Activated T-cell treated with anti-CD3 and anti-CD28 coated beads, Interleukin-2, amount 50 U/mL, for 72 hours (primary cell): ENCODE results near the gene DAPK2. TPM values are rescaled to one million over a fixed set of nuclear protein-coding genes. Genes with fewer than 3 reads are reported as not detected.

Experiments used
- ATAC-seq, 2 donors: fragments of 150-1000 bp; cut with Tn5 transposase; replicated peaks in 1 of 2; 2 replicates each; pipeline ENCODE4 v1.10.0; 2021; ENCODE audit warnings: moderate library complexity in 2 of 2, mild to moderate bottlenecking in 1 of 2
- DNase-seq, 2 donors: peaks; one replicate each; pipeline ENCODE4 v3.0.0; 2021 to 2022; ENCODE audit warnings: mixed read lengths in 1 of 2
- H3K27ac Mint-ChIP-seq: one replicate; pipeline ENCODE4 v1.8.0; 2022; ENCODE audit warnings: mild to moderate bottlenecking, moderate library complexity, mixed read lengths
- H3K27me3 Mint-ChIP-seq: one replicate; pipeline ENCODE4 v1.8.0; 2022; ENCODE audit warnings: low read depth, mixed read lengths
- H3K36me3 Mint-ChIP-seq, 2 donors: one replicate each; pipeline ENCODE4 v1.8.0; 2022; ENCODE audit warnings: mixed read lengths in 2 of 2, mild to moderate bottlenecking in 1 of 2; ENCODE audit not compliant: insufficient read depth in 2 of 2
- H3K4me1 Mint-ChIP-seq: one replicate; pipeline ENCODE4 v1.8.0; 2022; ENCODE audit warnings: low read depth, mixed read lengths
- H3K4me3 Mint-ChIP-seq, 2 donors: one replicate each; pipeline ENCODE4 v1.8.0; 2022; ENCODE audit warnings: mild to moderate bottlenecking in 2 of 2, mixed read lengths in 2 of 2, moderate library complexity in 2 of 2
- H3K9me3 Mint-ChIP-seq, 2 donors: one replicate each; pipeline ENCODE4 v1.8.0; 2022; ENCODE audit warnings: mixed read lengths in 2 of 2
- total RNA-seq, 2 donors: library from RNA; stranded (reverse); gene quantifications; one replicate each; pipeline ENCODE4 v1.2.3, GENCODE V29; 2022

DAPK2 gene
- total RNA-seq, 2 donors from 2014 or later: 2.3 to 3.3 TPM

DNA sequence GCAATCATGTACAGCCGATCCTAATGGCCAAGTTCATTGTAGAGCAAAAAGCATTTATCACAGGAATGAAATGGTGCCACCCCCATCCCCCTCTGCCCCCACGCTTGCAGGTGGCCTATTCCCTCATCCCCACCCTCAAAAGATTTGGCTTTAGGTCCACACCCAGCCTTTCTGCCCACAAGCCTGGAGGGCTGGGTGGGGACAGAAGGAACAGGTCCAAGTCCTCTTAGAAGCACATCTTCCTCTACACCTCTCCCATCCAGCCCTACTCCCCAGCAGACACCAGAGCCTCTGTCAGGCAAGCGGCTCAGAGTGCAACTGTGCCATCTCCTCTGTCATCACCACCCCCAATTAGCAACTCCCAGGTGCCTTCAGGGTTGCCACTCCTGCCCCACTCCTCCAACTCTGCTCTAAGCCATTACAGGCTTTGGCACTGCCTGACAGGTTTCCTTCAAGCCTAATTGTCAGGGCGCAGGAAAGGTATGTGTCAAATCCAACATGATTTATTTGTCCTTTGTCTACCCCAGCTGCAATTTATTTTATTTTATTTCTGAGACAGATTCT is 49.4 kb downstream of the DAPK2 start:
- H3K27ac Mint-ChIP-seq: no peak overlapping the region
- ATAC-seq: no peak

DNA sequence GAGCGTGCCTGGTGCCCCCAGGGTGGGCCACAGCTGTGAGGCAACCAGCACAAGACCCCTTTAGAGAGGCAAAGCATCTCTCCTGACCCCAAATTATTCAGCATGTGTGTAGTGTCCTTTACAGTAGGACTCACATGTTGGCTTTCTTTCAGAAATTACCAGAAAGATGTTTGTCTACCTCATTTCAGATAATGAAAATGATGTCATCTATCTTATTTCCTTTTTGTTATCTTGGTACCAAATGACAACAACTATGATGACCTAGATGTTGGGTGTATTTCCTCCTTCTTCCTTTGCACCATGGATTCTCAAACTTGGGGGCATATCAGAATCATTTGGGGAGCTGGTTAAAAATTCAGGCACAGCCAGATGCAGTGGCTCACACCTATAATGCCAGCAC is 50.5 kb downstream of the DAPK2 start:
- no peaks in the 10 kb centered on the region for H3K9me3 Mint-ChIP-seq
- DNase-seq (no peak), ATAC-seq (no peak)
- H3K4me1 Mint-ChIP-seq: peaks cover 44% of the 10 kb centered on the region
- H3K27me3 Mint-ChIP-seq: peaks cover 8% of the 10 kb centered on the region
- H3K4me3 Mint-ChIP-seq: no peak overlapping the region
- H3K36me3 Mint-ChIP-seq: no peaks in the 10 kb centered on the region
- no peak overlapping the region for H3K27ac Mint-ChIP-seq

More for the DNA sequence above, 49.4 kb downstream of the DAPK2 start:
- Mint-ChIP-seq H3K27me3 (peaks cover 19% of the 10 kb centered on the region), H3K9me3 (no peaks in the 10 kb centered on the region), H3K4me1 (peaks cover 42% of the 10 kb centered on the region), H3K36me3 (no peaks in the 10 kb centered on the region), H3K4me3 (no peak overlapping the region)
- no peak for DNase-seq

DNA sequence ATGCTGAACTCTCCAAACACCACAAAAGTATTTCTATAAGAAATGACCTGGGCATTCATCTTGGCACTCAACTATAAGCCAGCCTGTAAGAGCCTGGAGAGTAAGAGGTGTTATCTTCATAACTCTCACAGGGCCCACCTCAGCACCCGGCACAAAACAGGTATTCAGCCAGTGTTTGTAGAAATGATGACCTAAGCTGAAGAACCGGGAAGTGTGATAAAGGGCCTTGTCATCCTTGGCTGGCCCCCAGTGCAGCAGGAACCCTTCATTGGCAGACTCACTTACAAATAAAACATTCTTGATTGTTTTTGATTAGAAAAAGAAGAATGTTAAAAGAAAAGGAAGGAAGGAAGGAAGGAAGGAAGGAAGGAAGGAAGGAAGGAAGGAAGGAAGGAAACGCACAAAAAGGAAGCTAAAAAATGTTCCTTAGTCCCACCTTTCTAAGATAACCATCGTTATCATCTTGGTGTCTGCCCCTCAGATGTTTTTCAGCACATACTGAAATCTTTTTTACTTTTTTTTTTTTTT is 52.1 kb downstream of the DAPK2 start:
- Mint-ChIP-seq H3K4me1 (peaks cover 38% of the 10 kb centered on the region), H3K27me3 (no peaks in the 10 kb centered on the region), H3K9me3 (no peaks in the 10 kb centered on the region), H3K4me3 (no peak overlapping the region), H3K36me3 (no peaks in the 10 kb centered on the region), H3K27ac (no peak overlapping the region)
- ATAC-seq: no peak
- no peak for DNase-seq

DNA sequence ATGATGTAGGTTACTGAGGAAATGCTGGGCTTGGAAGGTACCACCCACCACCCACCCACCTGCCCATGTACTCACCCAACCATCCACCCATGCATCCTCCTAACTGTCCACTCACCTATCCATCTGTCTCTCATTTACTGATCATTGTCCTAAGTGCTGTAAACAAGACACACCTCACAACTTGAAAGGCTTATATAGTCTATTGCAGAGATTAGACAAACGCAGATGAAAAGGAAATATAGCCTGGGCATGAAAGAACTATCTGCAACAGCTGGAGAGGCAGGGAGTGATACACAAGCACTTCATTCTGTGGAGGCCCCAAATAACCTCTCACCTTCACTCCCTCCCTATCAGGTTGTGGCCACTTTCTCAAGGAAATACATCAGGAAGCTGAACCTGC is 54.0 kb downstream of the DAPK2 start:
- no peaks in the 10 kb centered on the region for H3K9me3 Mint-ChIP-seq
- ATAC-seq (no peak), DNase-seq (no peak)
- peaks cover 23% of the 10 kb centered on the region for H3K4me1 Mint-ChIP-seq
- H3K27ac Mint-ChIP-seq: no peak overlapping the region
- H3K4me3 Mint-ChIP-seq: no peak overlapping the region
- H3K27me3 Mint-ChIP-seq: no peaks in the 10 kb centered on the region
- H3K36me3 Mint-ChIP-seq: no peaks in the 10 kb centered on the region

DNA sequence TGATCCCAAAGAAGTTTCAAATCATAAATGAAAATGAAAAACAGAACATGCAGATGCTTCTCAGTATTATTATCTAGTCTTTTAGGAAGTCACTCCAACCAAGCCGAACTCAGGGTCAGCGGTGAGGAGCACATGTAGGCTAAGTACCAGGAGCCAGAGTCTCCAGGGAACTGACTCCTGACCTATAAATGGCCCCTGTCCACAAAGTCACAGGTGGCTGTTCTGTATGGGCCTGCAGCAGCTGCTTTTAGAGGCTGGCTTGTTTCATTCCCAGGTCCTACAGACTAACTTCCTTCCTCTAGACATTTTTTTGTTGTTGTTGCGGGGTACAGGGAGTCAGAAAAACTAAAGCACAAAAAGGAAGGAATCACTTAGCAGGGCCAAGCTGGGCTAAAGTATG is 54.6 kb downstream of the DAPK2 start:
- no peak for DNase-seq
- Mint-ChIP-seq H3K4me3 (no peak overlapping the region), H3K9me3 (no peaks in the 10 kb centered on the region), H3K4me1 (peaks cover 29% of the 10 kb centered on the region), H3K36me3 (no peaks in the 10 kb centered on the region), H3K27me3 (no peaks in the 10 kb centered on the region), H3K27ac (peak overlapping the region; percentile 21)
- no peak for ATAC-seq

DNA sequence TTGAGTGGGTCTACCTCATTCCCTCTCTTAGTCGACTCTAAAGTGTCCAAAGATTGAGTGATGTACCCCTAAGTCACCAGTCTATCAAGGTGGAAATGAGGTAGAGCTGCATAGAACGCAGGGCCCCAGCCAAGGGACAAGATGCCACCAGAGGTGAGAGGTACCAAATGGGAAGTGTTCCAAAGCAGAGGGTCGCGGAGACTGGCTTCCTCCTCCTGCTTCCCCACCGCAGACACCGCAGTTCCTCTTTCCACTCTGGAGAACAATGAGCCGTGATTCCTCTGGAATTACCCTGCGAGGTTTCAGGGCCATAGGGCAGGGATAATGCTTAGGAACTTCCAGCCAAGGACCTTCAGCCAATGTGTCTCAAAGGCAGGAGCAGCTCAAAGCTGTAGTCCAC is 55.8 kb downstream of the DAPK2 start:
- H3K4me3 Mint-ChIP-seq: no peak overlapping the region
- no peaks in the 10 kb centered on the region for H3K27me3 Mint-ChIP-seq
- peaks cover 35% of the 10 kb centered on the region for H3K4me1 Mint-ChIP-seq
- ATAC-seq: no peak
- no peak overlapping the region for H3K27ac Mint-ChIP-seq
- H3K9me3 Mint-ChIP-seq: no peaks in the 10 kb centered on the region
- no peak for DNase-seq
- H3K36me3 Mint-ChIP-seq: no peaks in the 10 kb centered on the region

DNA sequence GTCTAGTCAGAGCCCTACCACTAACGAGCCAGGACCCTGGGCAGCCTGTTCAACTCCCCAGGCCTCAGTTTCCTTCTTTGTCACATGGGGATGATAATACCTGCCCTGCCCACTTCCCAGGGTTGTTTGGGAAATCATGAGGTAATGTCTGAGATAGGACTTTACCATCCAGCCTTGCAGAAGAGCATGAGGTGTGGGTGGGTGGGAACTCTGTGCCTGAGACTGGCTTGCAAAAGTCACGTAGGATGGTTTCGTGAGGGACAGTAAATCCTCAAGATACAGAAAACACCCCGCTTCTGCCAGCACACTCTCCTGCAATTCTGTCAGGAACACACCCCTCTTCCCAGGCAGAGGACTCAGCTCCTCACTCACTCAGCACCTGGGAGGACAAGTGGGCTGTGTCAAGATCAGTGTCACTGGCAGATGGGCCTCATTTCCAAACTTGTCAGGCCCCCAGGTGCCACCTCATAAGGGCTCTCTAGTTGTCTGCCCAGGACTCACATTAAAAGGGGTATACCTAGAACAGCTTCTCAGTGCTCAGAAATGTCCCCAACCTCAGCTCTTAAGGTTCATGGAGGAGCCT is 58.4 kb downstream of the DAPK2 start:
- no peak overlapping the region for H3K27ac Mint-ChIP-seq

DNA sequence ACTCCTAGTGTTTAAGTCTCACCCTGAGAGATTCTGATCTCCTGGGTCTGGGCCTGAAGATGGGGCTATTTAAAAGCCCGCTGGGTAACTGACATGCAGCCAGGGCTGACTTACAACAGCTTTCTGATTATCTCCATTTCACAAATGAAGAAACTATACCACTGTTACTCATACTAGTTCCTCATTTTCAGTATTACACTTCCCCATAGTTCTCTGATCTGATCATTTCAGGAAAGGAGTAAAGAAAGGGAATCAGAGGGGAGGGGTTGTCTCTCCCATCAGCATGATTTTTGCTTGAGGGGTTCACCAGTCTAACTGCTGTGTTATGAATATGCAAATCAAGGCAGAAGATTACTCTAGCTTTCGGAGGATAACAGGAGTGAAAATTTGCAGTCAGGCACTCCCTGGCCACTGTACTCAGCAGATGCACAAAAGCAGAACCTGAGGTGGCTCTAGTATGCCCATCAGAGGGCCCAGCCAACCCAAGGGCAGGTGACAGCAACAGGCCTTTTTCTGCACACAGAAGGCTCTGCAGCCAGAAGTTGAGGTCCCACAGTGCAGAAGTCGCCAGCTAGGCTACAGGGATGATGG is 59.4 kb downstream of the DAPK2 start:
- no peak overlapping the region for H3K27ac Mint-ChIP-seq
- ATAC-seq (peak; percentile 79 to 86), DNase-seq (peak in 1 of 2 donors; percentile 7)
- H3K36me3 Mint-ChIP-seq: no peaks in the 10 kb centered on the region
- peaks cover 25% of the 10 kb centered on the region for H3K4me1 Mint-ChIP-seq
- no peaks in the 10 kb centered on the region for H3K9me3 Mint-ChIP-seq
- H3K4me3 Mint-ChIP-seq: no peak overlapping the region
- no peaks in the 10 kb centered on the region for H3K27me3 Mint-ChIP-seq

More for the DNA sequence above, 58.4 kb downstream of the DAPK2 start:
- H3K4me1 Mint-ChIP-seq: peaks cover 27% of the 10 kb centered on the region
- no peak overlapping the region for H3K4me3 Mint-ChIP-seq
- H3K36me3 Mint-ChIP-seq: no peaks in the 10 kb centered on the region
- H3K9me3 Mint-ChIP-seq: no peaks in the 10 kb centered on the region
- peak; percentile 28 to 35 for ATAC-seq
- H3K27me3 Mint-ChIP-seq: no peaks in the 10 kb centered on the region
- DNase-seq: no peak

DNA sequence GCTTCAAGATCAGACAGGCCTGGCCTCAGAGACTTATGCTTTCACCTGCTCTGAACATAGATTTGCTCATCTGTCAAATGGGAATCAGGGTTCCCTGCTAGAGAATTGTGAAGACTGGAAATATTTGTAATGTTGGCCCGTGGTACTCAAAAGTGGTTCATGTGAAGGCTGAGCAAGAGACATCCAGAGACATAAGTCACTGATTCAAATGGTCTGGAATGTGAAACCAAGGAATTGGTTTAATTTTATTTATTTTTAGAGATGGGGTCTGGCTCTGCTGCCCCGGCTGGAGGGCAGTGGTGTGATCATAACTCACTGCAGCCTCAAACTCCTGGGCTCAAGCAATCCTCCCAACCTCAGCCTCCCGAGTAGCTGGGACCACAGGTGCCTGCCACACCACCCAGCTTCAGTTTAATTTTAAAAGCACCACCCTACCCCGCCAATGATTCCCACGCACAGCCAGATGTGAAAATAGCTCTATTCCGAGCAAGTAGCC is 60.1 kb downstream of the DAPK2 start:
- Mint-ChIP-seq H3K27me3 (no peaks in the 10 kb centered on the region), H3K36me3 (no peaks in the 10 kb centered on the region), H3K9me3 (no peaks in the 10 kb centered on the region), H3K27ac (no peak overlapping the region), H3K4me3 (no peak overlapping the region), H3K4me1 (peaks cover 19% of the 10 kb centered on the region)
- DNase-seq (no peak), ATAC-seq (no peak)

DNA sequence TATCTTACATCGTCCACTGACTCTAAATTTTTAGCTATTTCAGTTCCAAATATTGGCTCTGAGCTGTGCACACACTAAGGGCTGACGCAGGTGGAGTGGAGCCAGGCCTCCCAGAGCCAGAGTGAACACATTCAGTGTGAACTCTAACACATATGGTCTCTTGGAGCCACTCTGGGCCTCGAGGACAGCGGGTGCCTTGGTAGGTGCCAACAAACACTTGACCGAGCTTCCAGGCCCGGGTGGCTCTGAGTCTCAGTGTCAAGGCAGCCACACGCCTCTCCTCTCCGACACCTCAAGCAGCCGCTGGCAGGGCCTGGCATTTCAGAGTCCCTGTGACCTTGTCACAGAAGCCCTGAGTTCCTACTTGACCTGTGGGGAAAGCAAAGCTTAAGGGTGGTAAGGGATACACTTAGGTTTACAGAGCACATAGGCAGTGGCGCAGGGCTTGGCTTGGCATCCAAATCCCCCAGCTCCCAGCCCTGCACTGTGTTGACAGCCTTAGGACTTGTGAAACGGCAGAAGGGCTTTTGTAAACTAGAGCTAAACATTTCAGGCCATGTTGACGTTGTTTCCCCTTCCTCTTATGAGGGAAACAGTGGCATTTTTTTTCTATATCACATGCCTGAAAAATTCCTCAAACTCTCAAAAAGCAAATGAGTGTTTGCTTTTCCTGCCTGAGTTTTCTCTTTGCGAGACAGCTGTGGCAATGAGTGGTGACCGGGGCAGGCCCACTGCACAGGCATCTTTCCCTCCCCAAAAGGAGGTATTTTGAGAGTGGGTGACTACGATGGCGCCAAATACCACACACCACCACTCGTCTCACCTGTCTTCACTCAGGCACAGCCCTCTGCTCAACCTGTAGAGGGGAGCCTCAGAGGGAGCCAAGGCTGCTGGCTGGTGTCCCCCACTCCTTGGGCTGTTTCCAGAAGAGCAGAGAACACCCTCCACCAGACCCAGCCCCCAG is 60.8 kb downstream of the DAPK2 start:
- Mint-ChIP-seq H3K27ac (no peak overlapping the region), H3K4me3 (no peak overlapping the region), H3K27me3 (no peaks in the 10 kb centered on the region), H3K9me3 (no peaks in the 10 kb centered on the region), H3K4me1 (peaks cover 12% of the 10 kb centered on the region), H3K36me3 (no peaks in the 10 kb centered on the region)
- DNase-seq (no peak), ATAC-seq (no peak)

DNA sequence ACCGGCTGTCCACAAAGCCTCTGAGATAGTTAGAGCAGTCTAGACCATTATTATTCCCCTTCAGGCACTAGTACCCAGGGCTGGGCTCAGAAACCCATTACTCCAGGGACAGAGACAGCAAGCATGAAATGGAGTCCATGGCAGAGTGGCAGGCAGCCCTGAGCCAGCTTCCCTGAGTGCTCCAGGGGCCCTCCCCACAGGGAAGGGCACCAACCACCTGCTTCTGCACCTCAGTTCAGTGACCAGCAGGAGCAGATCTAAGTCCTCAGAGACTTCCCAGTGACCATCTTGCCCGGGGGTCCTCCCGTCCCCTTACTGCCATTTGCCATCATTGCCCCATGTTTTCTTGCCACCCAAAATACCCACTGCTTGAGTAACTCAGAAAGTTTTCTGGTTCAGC is 62.0 kb downstream of the DAPK2 start:
- no peak for DNase-seq
- H3K36me3 Mint-ChIP-seq: no peaks in the 10 kb centered on the region
- no peaks in the 10 kb centered on the region for H3K27me3 Mint-ChIP-seq
- ATAC-seq: no peak
- H3K4me1 Mint-ChIP-seq: peaks cover 12% of the 10 kb centered on the region
- H3K27ac Mint-ChIP-seq: no peak overlapping the region
- H3K4me3 Mint-ChIP-seq: no peak overlapping the region
- H3K9me3 Mint-ChIP-seq: no peaks in the 10 kb centered on the region

DNA sequence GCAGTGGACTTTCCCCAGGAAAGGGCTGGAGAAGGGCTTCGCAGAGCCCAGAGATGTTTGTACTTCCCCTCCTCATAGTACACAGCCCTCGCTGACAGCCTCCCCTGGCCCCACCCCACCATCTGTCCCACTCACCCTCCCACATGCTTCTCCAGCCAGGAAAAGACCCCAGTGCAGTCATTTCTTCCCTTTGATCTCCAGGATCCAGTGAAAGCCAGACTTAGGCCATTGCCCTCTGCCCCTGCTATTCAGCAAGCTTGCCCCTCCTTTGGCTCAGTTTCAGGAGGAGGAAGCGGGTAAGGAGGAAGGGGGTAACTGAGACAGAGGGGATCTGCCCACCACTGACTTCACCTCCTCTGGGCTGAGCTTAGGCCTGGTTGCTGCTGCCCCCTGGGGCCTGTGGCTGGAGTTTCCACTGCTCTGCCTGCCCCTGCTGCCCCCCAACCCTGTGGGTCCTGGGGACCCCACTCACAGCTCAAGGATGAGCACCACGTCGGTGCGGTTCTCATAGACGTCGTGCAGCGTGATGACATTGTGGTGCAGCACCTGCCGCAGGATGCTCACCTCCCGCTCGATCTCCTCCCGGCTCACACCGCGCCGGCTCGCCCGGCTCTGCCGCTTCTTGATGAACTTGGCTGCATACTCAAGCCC is 63.1 kb downstream of the DAPK2 start:
- no peaks in the 10 kb centered on the region for H3K9me3 Mint-ChIP-seq
- H3K4me1 Mint-ChIP-seq: peaks cover 12% of the 10 kb centered on the region
- ATAC-seq (no peak), DNase-seq (no peak)
- H3K27me3 Mint-ChIP-seq: no peaks in the 10 kb centered on the region
- H3K4me3 Mint-ChIP-seq: no peak overlapping the region
- no peaks in the 10 kb centered on the region for H3K36me3 Mint-ChIP-seq
- no peak overlapping the region for H3K27ac Mint-ChIP-seq
